HL-60 (cell line): ENCODE results near the gene FLT4.

Source experiments
- GABPA ChIP-seq: IDR thresholded peaks from 2 replicates; pipeline ENCODE4 v1.6.1; 2012; ENCODE audit warnings: low read depth
- POLR2AphosphoS5 ChIP-seq: IDR thresholded peaks from 2 replicates; pipeline ENCODE4 v1.6.1; 2012; ENCODE audit warnings: low read depth
- TF ChIP-seq, protein P1 (sequence below): IDR thresholded peaks from one replicate; pipeline ENCODE4 v1.5.1; 2011; ENCODE audit warnings: low read length, control low read depth, inconsistent platforms; ENCODE audit not compliant: insufficient read depth
- TF ChIP-seq, protein P2 (sequence below): IDR thresholded peaks from 2 replicates; pipeline ENCODE4 v1.6.1; 2012; ENCODE audit warnings: low read depth; ENCODE audit not compliant: insufficient replicate concordance

DNA sequence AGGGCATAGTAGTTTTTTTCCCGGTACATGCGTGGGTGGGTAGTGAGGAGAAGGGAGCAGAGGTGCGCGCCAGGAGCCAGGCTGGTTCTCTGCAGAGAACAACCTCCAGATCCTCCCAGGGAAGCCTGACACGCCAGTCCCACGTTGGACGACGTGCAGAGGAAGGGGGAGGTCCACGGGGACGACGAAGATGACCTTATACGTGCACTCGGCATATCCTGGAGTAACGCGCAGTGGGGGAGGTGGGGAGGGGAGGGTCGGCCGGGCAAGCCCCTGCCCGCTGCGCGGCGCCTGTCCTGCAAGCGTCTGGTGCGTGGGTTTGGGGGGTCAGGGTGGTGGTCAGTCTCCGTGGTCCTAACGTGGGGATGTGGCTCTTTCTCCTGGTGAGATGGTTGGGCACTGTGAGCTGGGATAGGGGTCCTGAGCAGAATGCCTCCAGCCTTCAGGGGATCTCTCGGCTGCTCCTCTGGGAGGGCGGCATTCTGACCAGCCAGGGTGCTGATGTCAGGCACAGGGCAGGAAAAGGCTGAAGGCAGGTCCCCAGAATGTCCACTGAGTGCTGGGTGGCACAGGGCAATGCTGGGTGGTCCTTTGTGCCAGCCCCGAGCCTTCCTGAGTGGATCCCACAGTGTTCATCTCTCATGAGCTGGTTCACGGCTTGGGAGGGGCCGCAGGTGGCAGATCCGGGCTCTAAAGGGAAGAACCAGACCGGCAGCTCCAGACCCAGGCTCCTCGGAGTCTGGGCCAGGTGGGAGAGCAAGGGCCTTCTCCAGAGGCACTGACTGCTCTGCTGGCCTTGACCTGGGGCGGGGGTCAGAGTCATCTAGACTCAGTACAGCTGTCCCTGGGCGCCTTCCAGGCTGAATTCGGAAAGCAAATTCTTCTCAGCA, 47.6 kb downstream of the FLT4 start:
- TF ChIP-seq, protein P1, sequence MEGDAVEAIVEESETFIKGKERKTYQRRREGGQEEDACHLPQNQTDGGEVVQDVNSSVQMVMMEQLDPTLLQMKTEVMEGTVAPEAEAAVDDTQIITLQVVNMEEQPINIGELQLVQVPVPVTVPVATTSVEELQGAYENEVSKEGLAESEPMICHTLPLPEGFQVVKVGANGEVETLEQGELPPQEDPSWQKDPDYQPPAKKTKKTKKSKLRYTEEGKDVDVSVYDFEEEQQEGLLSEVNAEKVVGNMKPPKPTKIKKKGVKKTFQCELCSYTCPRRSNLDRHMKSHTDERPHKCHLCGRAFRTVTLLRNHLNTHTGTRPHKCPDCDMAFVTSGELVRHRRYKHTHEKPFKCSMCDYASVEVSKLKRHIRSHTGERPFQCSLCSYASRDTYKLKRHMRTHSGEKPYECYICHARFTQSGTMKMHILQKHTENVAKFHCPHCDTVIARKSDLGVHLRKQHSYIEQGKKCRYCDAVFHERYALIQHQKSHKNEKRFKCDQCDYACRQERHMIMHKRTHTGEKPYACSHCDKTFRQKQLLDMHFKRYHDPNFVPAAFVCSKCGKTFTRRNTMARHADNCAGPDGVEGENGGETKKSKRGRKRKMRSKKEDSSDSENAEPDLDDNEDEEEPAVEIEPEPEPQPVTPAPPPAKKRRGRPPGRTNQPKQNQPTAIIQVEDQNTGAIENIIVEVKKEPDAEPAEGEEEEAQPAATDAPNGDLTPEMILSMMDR: no peak
- TF ChIP-seq POLR2AphosphoS5 (no peak), GABPA (no peak)
- TF ChIP-seq, protein P2, sequence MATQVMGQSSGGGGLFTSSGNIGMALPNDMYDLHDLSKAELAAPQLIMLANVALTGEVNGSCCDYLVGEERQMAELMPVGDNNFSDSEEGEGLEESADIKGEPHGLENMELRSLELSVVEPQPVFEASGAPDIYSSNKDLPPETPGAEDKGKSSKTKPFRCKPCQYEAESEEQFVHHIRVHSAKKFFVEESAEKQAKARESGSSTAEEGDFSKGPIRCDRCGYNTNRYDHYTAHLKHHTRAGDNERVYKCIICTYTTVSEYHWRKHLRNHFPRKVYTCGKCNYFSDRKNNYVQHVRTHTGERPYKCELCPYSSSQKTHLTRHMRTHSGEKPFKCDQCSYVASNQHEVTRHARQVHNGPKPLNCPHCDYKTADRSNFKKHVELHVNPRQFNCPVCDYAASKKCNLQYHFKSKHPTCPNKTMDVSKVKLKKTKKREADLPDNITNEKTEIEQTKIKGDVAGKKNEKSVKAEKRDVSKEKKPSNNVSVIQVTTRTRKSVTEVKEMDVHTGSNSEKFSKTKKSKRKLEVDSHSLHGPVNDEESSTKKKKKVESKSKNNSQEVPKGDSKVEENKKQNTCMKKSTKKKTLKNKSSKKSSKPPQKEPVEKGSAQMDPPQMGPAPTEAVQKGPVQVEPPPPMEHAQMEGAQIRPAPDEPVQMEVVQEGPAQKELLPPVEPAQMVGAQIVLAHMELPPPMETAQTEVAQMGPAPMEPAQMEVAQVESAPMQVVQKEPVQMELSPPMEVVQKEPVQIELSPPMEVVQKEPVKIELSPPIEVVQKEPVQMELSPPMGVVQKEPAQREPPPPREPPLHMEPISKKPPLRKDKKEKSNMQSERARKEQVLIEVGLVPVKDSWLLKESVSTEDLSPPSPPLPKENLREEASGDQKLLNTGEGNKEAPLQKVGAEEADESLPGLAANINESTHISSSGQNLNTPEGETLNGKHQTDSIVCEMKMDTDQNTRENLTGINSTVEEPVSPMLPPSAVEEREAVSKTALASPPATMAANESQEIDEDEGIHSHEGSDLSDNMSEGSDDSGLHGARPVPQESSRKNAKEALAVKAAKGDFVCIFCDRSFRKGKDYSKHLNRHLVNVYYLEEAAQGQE: no peak
